SU-DHL-6 (cell line): ENCODE measurements around the gene SUV39H1.

Experiments used
- CTCF ChIP-seq: fragments of 200-600 bp; sonication (generic); IDR thresholded peaks from one replicate; pipeline ENCODE4 v1.5.1; 2017; ENCODE audit warnings: antibody characterized with exemption, mild to moderate bottlenecking, low read length, moderate library complexity; ENCODE audit not compliant: insufficient read depth, poor library complexity, severe bottlenecking
- EZH2phosphoT487 ChIP-seq: fragments of 200-600 bp; sonication (generic), shearing (Covaris generic); conservative IDR thresholded peaks from 2 replicates; pipeline ENCODE4 v1.6.1; 2018; ENCODE audit warnings: mild to moderate bottlenecking, antibody characterized with exemption, low read length, moderate library complexity, mixed read lengths

GRCh38 chrX:48751343-48751742 lies 54.8 kb downstream of the SUV39H1 start:
- TF ChIP-seq EZH2phosphoT487 (no peak), CTCF (no peak)
